HCT116 (cell line): ENCODE measurements around the gene KIR2DL1. TPM values are rescaled to one million over a fixed set of nuclear protein-coding genes. Genes with fewer than 3 reads are reported as not detected.

Experiments used
- ATAC-seq: fragments of 200-7000 bp; cut with Tn5 transposase; 2 replicates; pipeline ENCODE4 v1.9.1; 2020; ENCODE audit warnings: mild to moderate bottlenecking, moderate library complexity
- BruUV-seq: library from RNA; stranded (reverse); fragments of 400-500 nt; replicated peaks from 2 replicates; lab custom pipeline; 2021; lab: Mats Ljungman, UMichigan
- CTCF ChIA-PET: fragments of 300-600 bp; sonication (Branson Sonifier 250); formaldehyde crosslinking; loops from one replicate; lab custom pipeline; 2021; ENCODE audit warnings: antibody characterized with exemption; lab: Charles Lee
- POLR2A ChIA-PET: fragments of 300-600, 350-600 bp; sonication (Branson Sonifier 250); formaldehyde crosslinking; loops from one replicate; lab custom pipeline; 2021; ENCODE audit warnings: antibody characterized with exemption; lab: Charles Lee
- RAD21 ChIA-PET, 2 experiments: fragments of 300-600 bp; sonication (Branson Sonifier 250); formaldehyde crosslinking; loops; one replicate each; lab custom pipeline; 2023; ENCODE audit warnings: low total read pairs in 2 of 2; ENCODE audit not compliant: uncharacterized antibody in 2 of 2, unreplicated experiment in 2 of 2, low non-redundant PET in 1 of 2; lab: Charles Lee
- DNase-seq: peaks from one replicate; pipeline ENCODE4 v3.0.0-alpha.2; 2010; ENCODE audit warnings: low read depth, low spot score
- H2AFZ ChIP-seq: fragments of 200-600 bp; shearing (Covaris generic), sonication (generic); 2 replicates; pipeline ENCODE4 v1.6.1; 2017; ENCODE audit warnings: low read depth, mixed run types, mixed read lengths, antibody characterized with exemption, low read length; ENCODE audit not compliant: poor library complexity, severe bottlenecking
- H3K27ac ChIP-seq: 2 replicates; pipeline ENCODE4 v1.5.1; 2012; ENCODE audit warnings: low read depth, low read length
- H3K27me3 ChIP-seq: fragments of 200-600 bp; sonication (generic); 2 replicates; pipeline ENCODE4 v1.6.1; 2016; ENCODE audit warnings: mixed run types, low read length, mixed read lengths; ENCODE audit not compliant: insufficient read depth
- H3K36me3 ChIP-seq, 2 experiments: fragments of 200-500 bp in 1 of 2; fragments of 200-600 bp in 1 of 2; sonication (Bioruptor generic) in 1 of 2; sonication (generic) in 1 of 2; 2 replicates each; pipeline versions ENCODE4 v1.5.1 to v1.6.1; 2014 to 2016; ENCODE audit warnings: low read length in 2 of 2, inconsistent platforms in 1 of 2, mixed read lengths in 1 of 2, mixed run types in 1 of 2; ENCODE audit not compliant: insufficient read depth in 2 of 2, control insufficient read depth in 1 of 2
- H3K4me1 ChIP-seq, 2 experiments: fragments of 200-600 bp in 1 of 2; sonication (generic) in 1 of 2; 2 replicates each; pipeline versions ENCODE4 v1.5.1 to v1.6.1; 2012 to 2017; ENCODE audit warnings: low read length in 2 of 2, inconsistent platforms in 1 of 2, mild to moderate bottlenecking in 1 of 2, mixed read lengths in 1 of 2, mixed run types in 1 of 2, moderate library complexity in 1 of 2; ENCODE audit not compliant: insufficient read depth in 2 of 2, control insufficient read depth in 1 of 2
- H3K4me2 ChIP-seq: fragments of 200-600 bp; sonication (generic); 2 replicates; pipeline ENCODE4 v1.6.1; 2017; ENCODE audit warnings: mixed run types, low read length, mixed read lengths
- H3K4me3 ChIP-seq, 2 experiments: fragments of 200-600 bp in 1 of 2; sonication (generic) in 1 of 2; replicated peaks in 1 of 2; 2 replicates each; pipeline ENCODE4 v1.5.1; 2011 to 2016; ENCODE audit warnings: low read length in 2 of 2, control low read depth in 1 of 2, low read depth in 1 of 2, mild to moderate bottlenecking in 1 of 2, mixed read lengths in 1 of 2, mixed run types in 1 of 2
- H3K79me2 ChIP-seq: fragments of 200-600 bp; sonication (generic); 2 replicates; pipeline ENCODE4 v1.6.1; 2017; ENCODE audit warnings: mild to moderate bottlenecking, mixed run types, low read length, moderate library complexity, mixed read lengths; ENCODE audit not compliant: insufficient read depth
- H3K9ac ChIP-seq: fragments of 200-600 bp; sonication (generic); 2 replicates; pipeline ENCODE4 v1.6.1; 2016; ENCODE audit warnings: low read length, mixed read lengths
- H3K9me2 ChIP-seq: fragments of 200-600 bp; sonication (generic), shearing (Covaris generic); 2 replicates; pipeline ENCODE4 v1.6.1; 2017; ENCODE audit warnings: mixed run types, mild to moderate bottlenecking, moderate library complexity; ENCODE audit not compliant: insufficient read depth
- H3K9me3 ChIP-seq, 2 experiments: fragments of 200-500 bp in 1 of 2; fragments of 200-600 bp in 1 of 2; sonication (Bioruptor generic) in 1 of 2; sonication (generic) in 1 of 2; 2 replicates each; pipeline ENCODE4 v1.6.1; 2014 to 2017; ENCODE audit warnings: low read length in 2 of 2, mixed read lengths in 2 of 2, inconsistent platforms in 1 of 2, low read depth in 1 of 2, mild to moderate bottlenecking in 1 of 2, mixed run types in 1 of 2, moderate library complexity in 1 of 2; ENCODE audit not compliant: control insufficient read depth in 1 of 2, insufficient read depth in 1 of 2
- H4K20me1 ChIP-seq: fragments of 200-600 bp; sonication (generic), shearing (Covaris generic); 2 replicates; pipeline ENCODE4 v1.6.1; 2017; ENCODE audit warnings: mixed run types, mild to moderate bottlenecking, moderate library complexity; ENCODE audit not compliant: insufficient read depth
- CBX3 ChIP-seq: IDR thresholded peaks from 2 replicates; pipeline ENCODE4 v1.6.1; 2012; ENCODE audit warnings: low read depth
- CEBPB ChIP-seq: IDR thresholded peaks from 2 replicates; pipeline ENCODE4 v1.6.1; 2012; ENCODE audit warnings: low read depth
- EGR1 ChIP-seq: IDR thresholded peaks from 2 replicates; pipeline ENCODE4 v1.6.1; 2012; ENCODE audit warnings: low read depth
- EZH2 ChIP-seq: fragments of 200-600 bp; sonication (generic); IDR thresholded peaks from 2 replicates; pipeline ENCODE4 v1.6.1; 2017; ENCODE audit warnings: antibody characterized with exemption, mixed run types
- EZH2phosphoT487 ChIP-seq: fragments of 200-600 bp; IDR thresholded peaks from 2 replicates; pipeline ENCODE4 v1.6.1; 2018; ENCODE audit warnings: antibody characterized with exemption, borderline replicate concordance
- FOSL1 ChIP-seq: IDR thresholded peaks from 2 replicates; pipeline ENCODE4 v1.6.1; 2012; ENCODE audit warnings: low read depth
- POLR2AphosphoS5 ChIP-seq: IDR thresholded peaks from 2 replicates; pipeline ENCODE4 v1.6.1; 2011; ENCODE audit warnings: mild to moderate bottlenecking, low read depth, low read length, moderate library complexity
- RAD21 ChIP-seq: IDR thresholded peaks from 2 replicates; pipeline ENCODE4 v1.6.1; 2012; ENCODE audit warnings: low read depth, mild to moderate bottlenecking
- SIN3A ChIP-seq: IDR thresholded peaks from 2 replicates; pipeline ENCODE4 v1.6.1; 2012; ENCODE audit warnings: low read depth
- SP1 ChIP-seq: IDR thresholded peaks from 2 replicates; pipeline ENCODE4 v1.6.1; 2012; ENCODE audit warnings: low read depth
- SRF ChIP-seq: IDR thresholded peaks from 2 replicates; pipeline ENCODE4 v1.6.1; 2012; ENCODE audit warnings: low read depth
- TCF7L2 ChIP-seq: IDR thresholded peaks from 2 replicates; pipeline ENCODE4 v1.7.0; 2011; ENCODE audit warnings: borderline replicate concordance, inconsistent platforms; ENCODE audit not compliant: insufficient read depth, insufficient read length; ENCODE audit errors: extremely low read depth
- YY1 ChIP-seq: IDR thresholded peaks from 2 replicates; pipeline ENCODE4 v1.6.1; 2011; ENCODE audit warnings: low read length, low read depth, moderate library complexity, mild to moderate bottlenecking; ENCODE audit not compliant: insufficient replicate concordance; ENCODE audit errors: extremely low read depth
- ZNF274 ChIP-seq: fragments of 200-500 bp; sonication (Bioruptor generic); IDR thresholded peaks from 2 replicates; pipeline ENCODE4 v1.6.1; 2014; ENCODE audit warnings: mild to moderate bottlenecking, low read depth, low read length, inconsistent platforms
- intact Hi-C: fragments of 100-400 bp; cut with micrococcal nuclease; formaldehyde crosslinking; loops from 2 replicates; pipeline ENCODE4 v1.10.0; 2022
- total RNA-seq: library from RNA; stranded (reverse); gene quantifications from one replicate; pipeline ENCODE4 v1.2.1, GENCODE V29; 2021; ENCODE audit not compliant: unreplicated experiment
- TF ChIP-seq, protein P1 (sequence below): IDR thresholded peaks from 2 replicates; pipeline ENCODE4 v1.6.1; 2012
- TF ChIP-seq, protein P2 (sequence below): IDR thresholded peaks from 2 replicates; pipeline ENCODE4 v1.6.1; 2011; ENCODE audit warnings: mild to moderate bottlenecking, low read length, moderate library complexity; ENCODE audit not compliant: insufficient replicate concordance; ENCODE audit errors: extremely low read depth
- TF ChIP-seq, protein P3 (sequence below), 3 experiments: fragments of 200-600 bp in 1 of 3; sonication (generic) in 1 of 3; IDR thresholded peaks in 2 of 3; conservative IDR thresholded peaks in 1 of 3; 2 replicates each; pipeline ENCODE4 v1.5.1; 2012 to 2017; ENCODE audit warnings: low read depth in 2 of 3, low read length in 2 of 3, antibody characterized with exemption in 1 of 3, borderline replicate concordance in 1 of 3, control low read depth in 1 of 3, mild to moderate bottlenecking in 1 of 3, mixed read lengths in 1 of 3, mixed run types in 1 of 3, moderate library complexity in 1 of 3; ENCODE audit not compliant: insufficient read depth in 1 of 3

The KIR2DL1 gene
- total RNA-seq, 1 experiment from 2014 or later = not detected

DNA sequence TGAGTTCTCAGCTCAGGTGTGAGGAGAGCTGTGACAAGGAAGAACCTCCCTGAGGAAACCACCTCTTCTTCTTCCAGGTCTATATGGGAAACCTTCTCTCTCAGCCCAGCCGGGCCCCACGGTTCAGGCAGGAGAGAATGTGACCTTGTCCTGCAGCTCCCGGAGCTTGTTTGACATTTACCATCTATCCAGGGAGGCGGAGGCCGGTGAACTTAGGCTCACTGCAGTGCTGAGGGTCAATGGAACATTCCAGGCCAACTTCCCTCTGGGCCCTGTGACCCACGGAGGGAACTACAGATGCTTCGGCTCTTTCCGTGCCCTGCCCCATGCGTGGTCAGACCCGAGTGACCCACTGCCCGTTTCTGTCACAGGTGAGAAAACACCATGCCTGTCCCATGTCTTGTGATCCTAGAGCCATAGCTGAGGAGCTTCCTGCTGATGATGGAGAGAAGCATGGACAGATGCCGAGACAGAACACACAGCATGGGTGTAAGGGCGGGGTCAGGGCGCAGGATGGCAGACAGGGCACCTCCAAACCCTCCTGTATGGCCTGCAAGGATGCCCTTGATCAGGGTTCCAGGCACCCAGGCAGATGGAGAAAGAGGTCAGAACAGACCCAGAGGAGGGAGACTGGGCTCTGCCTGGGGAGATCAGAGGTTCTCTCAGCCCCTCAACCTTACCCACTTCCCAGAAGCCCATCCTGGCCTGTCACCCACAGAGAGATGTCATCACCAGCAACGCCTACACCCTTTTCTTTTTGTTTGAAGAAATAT is 40.0 kb upstream of the KIR2DL1 start:
- ChIA-PET CTCF (no interaction called here), POLR2A (no interaction called here), RAD21 (no interaction called here)
- Histone ChIP-seq H3K9me2 (no peaks in the 10 kb centered on the region), H3K4me1 (no peaks in the 10 kb centered on the region), H3K36me3 (no peaks in the 10 kb centered on the region), H3K4me3 (no peak overlapping the region), H3K4me2 (no peak overlapping the region), H4K20me1 (no peaks in the 10 kb centered on the region), H3K27ac (no peak overlapping the region), H2AFZ (no peak overlapping the region), H3K79me2 (no peaks in the 10 kb centered on the region), H3K9me3 (no peaks in the 10 kb centered on the region), H3K9ac (no peak overlapping the region), H3K27me3 (peaks cover 31% of the 10 kb centered on the region)
- intact Hi-C loops = no loop called here
- TF ChIP-seq EGR1 (no peak), SP1 (no peak), YY1 (no peak), RAD21 (no peak), EZH2phosphoT487 (no peak)
- TF ChIP-seq, protein P1, sequence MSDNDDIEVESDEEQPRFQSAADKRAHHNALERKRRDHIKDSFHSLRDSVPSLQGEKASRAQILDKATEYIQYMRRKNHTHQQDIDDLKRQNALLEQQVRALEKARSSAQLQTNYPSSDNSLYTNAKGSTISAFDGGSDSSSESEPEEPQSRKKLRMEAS = no peak
- DNase-seq = no peak
- no TSS peak for BruUV-seq
- ATAC-seq = no peak

DNA sequence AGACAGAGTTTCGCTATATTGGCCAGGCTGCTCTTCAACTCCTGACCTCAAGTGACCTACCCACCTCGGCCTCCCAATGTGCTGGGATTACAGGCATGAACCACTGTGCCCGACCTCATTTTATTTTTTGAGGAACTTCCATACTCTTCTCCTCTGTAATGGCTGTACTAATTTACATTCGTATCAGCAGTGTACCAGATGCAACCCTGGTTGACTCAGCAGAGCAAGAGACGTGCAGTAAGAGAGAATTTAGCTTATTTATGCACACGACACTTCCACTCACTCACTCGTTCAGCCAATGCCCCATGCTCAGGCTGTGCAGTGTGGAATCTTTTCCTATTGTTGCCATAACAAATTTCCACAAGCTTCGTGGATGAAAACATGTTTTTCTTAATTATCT is 38.4 kb upstream of the KIR2DL1 start:
- CTCF ChIA-PET = no interaction called here
- no peak for ATAC-seq
- TF ChIP-seq, protein P2, sequence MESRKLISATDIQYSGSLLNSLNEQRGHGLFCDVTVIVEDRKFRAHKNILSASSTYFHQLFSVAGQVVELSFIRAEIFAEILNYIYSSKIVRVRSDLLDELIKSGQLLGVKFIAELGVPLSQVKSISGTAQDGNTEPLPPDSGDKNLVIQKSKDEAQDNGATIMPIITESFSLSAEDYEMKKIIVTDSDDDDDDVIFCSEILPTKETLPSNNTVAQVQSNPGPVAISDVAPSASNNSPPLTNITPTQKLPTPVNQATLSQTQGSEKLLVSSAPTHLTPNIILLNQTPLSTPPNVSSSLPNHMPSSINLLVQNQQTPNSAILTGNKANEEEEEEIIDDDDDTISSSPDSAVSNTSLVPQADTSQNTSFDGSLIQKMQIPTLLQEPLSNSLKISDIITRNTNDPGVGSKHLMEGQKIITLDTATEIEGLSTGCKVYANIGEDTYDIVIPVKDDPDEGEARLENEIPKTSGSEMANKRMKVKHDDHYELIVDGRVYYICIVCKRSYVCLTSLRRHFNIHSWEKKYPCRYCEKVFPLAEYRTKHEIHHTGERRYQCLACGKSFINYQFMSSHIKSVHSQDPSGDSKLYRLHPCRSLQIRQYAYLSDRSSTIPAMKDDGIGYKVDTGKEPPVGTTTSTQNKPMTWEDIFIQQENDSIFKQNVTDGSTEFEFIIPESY = no peak
- TF ChIP-seq FOSL1 = no peak
- TF ChIP-seq CEBPB = no peak
- TF ChIP-seq, protein P3, sequence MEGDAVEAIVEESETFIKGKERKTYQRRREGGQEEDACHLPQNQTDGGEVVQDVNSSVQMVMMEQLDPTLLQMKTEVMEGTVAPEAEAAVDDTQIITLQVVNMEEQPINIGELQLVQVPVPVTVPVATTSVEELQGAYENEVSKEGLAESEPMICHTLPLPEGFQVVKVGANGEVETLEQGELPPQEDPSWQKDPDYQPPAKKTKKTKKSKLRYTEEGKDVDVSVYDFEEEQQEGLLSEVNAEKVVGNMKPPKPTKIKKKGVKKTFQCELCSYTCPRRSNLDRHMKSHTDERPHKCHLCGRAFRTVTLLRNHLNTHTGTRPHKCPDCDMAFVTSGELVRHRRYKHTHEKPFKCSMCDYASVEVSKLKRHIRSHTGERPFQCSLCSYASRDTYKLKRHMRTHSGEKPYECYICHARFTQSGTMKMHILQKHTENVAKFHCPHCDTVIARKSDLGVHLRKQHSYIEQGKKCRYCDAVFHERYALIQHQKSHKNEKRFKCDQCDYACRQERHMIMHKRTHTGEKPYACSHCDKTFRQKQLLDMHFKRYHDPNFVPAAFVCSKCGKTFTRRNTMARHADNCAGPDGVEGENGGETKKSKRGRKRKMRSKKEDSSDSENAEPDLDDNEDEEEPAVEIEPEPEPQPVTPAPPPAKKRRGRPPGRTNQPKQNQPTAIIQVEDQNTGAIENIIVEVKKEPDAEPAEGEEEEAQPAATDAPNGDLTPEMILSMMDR (IDR thresholded peaks at IDR 0.05 in 2 of 3, conservative IDR thresholded peaks at IDR 0.05 in 1 of 3; ENCODE audit: borderline replicate concordance in 1 of 3, insufficient read depth in 1 of 3, low read depth in 2 of 3, low read length in 2 of 3) = no peak
- TF ChIP-seq CBX3 = no peak
- TF ChIP-seq RAD21 = no peak
- TF ChIP-seq SIN3A = no peak
- no peak for TF ChIP-seq EZH2
- TF ChIP-seq TCF7L2 = no peak
- no peak for TF ChIP-seq ZNF274
- TF ChIP-seq SRF = no peak
- TF ChIP-seq POLR2AphosphoS5 = no peak
- no peak for TF ChIP-seq EZH2phosphoT487
- no peak for TF ChIP-seq SP1

More for the DNA sequence above, 38.4 kb upstream of the KIR2DL1 start:
- no peak overlapping the region for H3K4me2 ChIP-seq
- RAD21 ChIA-PET = no interaction called here
- no peaks in the 10 kb centered on the region for H3K79me2 ChIP-seq
- intact Hi-C loops = no loop called here
- H3K4me3 ChIP-seq = no peak overlapping the region
- DNase-seq = no peak
- H3K4me1 ChIP-seq = no peaks in the 10 kb centered on the region
- no peak overlapping the region for H3K27ac ChIP-seq
- POLR2A ChIA-PET = no interaction called here
- no peaks in the 10 kb centered on the region for H4K20me1 ChIP-seq
- H3K27me3 ChIP-seq = peaks cover 31% of the 10 kb centered on the region
- no peaks in the 10 kb centered on the region for H3K36me3 ChIP-seq
- H3K9ac ChIP-seq = no peak overlapping the region
- H3K9me3 ChIP-seq = no peaks in the 10 kb centered on the region
- H3K9me2 ChIP-seq = no peaks in the 10 kb centered on the region
- no peak overlapping the region for H2AFZ ChIP-seq
- BruUV-seq = no TSS peak
